ENCODE measurements around the gene SMURF2.

DNA sequence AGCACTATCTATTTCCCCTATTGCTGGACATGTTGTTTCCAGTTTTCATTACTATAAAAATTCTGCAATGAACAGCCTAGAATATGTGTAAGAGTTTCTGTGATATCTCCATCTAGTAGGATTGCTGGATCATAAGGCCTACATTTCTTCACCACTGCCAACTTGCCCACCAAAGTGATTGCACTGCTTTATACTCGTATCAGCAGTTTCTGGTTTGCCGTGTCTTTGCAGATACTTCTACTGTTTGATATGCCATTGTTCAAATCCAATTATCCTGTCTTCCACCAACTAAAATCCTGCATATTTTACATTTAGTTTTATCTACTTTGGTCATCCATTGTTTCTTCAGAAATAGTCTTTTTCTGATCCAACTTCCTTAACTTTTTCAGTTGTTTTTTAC, 134.2 kb downstream of the SMURF2 start:
- no peak for TF ChIP-seq CTCF (IDR thresholded peaks at IDR 0.05)
- no peak for TF ChIP-seq BHLHE40 (IDR thresholded peaks at IDR 0.05; ENCODE audit: low read depth, low read length)
- TF ChIP-seq JUN (IDR thresholded peaks at IDR 0.05), result no peak
- TF ChIP-seq, protein P1, sequence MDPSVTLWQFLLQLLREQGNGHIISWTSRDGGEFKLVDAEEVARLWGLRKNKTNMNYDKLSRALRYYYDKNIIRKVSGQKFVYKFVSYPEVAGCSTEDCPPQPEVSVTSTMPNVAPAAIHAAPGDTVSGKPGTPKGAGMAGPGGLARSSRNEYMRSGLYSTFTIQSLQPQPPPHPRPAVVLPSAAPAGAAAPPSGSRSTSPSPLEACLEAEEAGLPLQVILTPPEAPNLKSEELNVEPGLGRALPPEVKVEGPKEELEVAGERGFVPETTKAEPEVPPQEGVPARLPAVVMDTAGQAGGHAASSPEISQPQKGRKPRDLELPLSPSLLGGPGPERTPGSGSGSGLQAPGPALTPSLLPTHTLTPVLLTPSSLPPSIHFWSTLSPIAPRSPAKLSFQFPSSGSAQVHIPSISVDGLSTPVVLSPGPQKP (IDR thresholded peaks at IDR 0.05; ENCODE audit: low read depth, low read length), result no peak
- no peak for TF ChIP-seq CEBPB (IDR thresholded peaks at IDR 0.05)
